ENCODE results near the gene PPP2R5C. TPM values are rescaled to one million over a fixed set of nuclear protein-coding genes. Genes with fewer than 3 reads are reported as not detected.

The PPP2R5C gene
- total RNA-seq, 4 donors from 2014 or later, result 143 to 171 (median 169) TPM

DNA sequence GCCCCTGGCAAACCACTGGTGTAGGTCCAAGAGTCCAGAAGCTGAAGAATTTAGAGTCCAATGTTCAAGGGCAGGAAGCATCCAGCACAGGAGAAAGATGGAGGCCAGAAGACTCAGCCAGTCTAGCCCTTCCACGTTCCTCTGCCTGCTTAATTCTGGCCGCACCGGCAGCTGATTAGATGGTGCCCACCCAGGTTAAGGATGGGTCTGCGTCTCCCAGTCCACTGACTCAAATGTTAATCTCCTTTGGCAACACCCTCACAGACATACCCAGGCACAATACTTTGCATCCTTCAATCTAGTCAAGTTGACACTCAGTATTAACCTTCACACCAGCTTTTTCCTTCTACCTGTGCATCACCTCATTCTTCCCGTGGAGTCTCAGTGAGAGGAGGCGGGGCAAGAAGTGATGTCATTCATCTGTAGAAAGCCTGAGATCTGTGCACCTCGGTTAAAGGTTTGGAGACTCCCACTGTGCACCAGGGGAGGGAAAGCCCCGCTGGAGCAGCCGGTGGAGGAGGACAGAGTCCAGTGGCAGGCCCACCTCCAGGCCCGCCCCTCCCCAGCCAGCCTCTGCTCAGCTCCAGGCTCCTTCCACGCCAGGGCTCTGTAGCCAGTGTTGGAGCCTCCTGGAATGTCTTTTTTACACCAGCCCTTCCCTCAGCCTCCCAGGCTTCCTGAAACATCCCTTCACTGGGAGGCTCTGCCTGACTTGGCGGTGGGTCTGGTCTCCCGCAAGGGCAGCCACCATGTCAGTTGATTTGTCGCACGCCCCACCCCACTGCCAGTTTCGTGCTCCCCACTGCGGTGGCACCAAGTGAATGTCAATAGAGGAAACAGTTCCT, 122.8 kb downstream of the PPP2R5C start:
- intact Hi-C loops (cut with DNase I; ENCODE audit: low total_unique reads), result no loop called here
- no peak for DNase-seq

DNA sequence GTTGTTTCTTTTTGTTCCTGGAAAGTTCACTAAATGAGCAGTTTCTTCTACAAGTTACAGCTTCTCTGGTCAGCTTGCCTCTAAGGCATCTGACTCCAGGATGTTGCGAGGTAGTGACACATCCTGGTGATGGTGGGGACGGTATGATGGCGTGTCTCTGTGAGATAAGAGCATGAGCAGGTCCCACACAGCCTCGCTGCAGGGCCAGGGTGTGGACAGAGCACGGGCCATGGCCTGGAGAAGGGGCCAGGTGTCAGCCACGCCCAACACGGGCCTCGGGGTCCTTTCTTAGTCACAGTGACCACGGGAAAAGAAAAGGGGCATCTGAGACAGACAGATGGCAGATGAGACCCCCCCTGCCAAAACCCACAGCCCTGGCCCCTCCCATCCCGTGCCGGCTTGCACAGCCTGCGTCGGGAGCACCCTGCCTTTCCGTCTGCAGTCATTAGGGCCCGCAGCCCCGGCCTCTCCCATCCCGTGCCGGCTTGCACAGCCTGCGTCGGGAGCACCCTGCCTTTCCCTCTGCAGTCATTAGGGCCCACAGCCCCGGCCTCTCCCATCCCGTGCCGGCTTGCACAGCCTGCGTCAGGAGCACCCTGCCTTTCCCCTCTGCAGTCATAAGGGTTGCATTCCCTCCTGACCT, 123.5 kb downstream of the PPP2R5C start:
- no peak for TF ChIP-seq POLR2A (IDR thresholded peaks at IDR 0.05)
- TF ChIP-seq, protein P1, sequence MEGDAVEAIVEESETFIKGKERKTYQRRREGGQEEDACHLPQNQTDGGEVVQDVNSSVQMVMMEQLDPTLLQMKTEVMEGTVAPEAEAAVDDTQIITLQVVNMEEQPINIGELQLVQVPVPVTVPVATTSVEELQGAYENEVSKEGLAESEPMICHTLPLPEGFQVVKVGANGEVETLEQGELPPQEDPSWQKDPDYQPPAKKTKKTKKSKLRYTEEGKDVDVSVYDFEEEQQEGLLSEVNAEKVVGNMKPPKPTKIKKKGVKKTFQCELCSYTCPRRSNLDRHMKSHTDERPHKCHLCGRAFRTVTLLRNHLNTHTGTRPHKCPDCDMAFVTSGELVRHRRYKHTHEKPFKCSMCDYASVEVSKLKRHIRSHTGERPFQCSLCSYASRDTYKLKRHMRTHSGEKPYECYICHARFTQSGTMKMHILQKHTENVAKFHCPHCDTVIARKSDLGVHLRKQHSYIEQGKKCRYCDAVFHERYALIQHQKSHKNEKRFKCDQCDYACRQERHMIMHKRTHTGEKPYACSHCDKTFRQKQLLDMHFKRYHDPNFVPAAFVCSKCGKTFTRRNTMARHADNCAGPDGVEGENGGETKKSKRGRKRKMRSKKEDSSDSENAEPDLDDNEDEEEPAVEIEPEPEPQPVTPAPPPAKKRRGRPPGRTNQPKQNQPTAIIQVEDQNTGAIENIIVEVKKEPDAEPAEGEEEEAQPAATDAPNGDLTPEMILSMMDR (IDR thresholded peaks at IDR 0.05), result no peak
- Histone ChIP-seq H3K27ac (no peak overlapping the region), H3K27me3 (no peaks in the 10 kb centered on the region), H3K4me3 (no peak overlapping the region), H3K4me1 (no peaks in the 10 kb centered on the region), H3K9me3 (no peaks in the 10 kb centered on the region), H3K36me3 (no peaks in the 10 kb centered on the region)
- intact Hi-C loops (cut with DNase I; ENCODE audit: low total_unique reads), result no loop called here
- DNase-seq, result no peak

More for the DNA sequence above, 122.8 kb downstream of the PPP2R5C start:
- no peak for TF ChIP-seq POLR2A (IDR thresholded peaks at IDR 0.05)
- TF ChIP-seq, protein P1 (IDR thresholded peaks at IDR 0.05), result no peak
- Histone ChIP-seq H3K4me1 (no peaks in the 10 kb centered on the region), H3K27ac (no peak overlapping the region), H3K27me3 (no peaks in the 10 kb centered on the region), H3K36me3 (no peaks in the 10 kb centered on the region), H3K9me3 (no peaks in the 10 kb centered on the region), H3K4me3 (no peak overlapping the region)

DNA sequence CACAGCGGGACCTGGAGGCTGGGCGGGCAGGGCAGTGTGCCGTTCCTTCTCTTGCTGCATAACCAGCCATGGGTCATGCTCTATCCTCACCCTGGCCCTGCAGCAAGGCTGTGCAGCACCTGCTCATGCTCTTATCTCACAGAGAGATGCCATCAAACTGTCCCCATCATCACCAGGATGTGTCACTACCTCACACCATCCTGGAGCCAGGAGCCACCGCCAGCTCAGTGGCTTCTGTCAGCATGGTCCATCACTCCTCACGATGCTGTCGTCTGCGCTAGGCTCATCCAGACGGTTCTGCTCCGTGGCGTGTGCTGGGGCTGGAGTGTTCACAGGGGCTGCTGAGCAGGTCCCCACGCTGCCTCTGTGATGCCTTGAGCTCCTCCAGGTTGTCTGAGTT, 125.7 kb downstream of the PPP2R5C start:
- H3K4me1 ChIP-seq, result no peaks in the 10 kb centered on the region
- H3K9me3 ChIP-seq, result no peaks in the 10 kb centered on the region
- H3K27me3 ChIP-seq, result no peaks in the 10 kb centered on the region
- no peak for DNase-seq
- H3K4me3 ChIP-seq, result no peak overlapping the region
- H3K36me3 ChIP-seq, result no peaks in the 10 kb centered on the region
- no peak overlapping the region for H3K27ac ChIP-seq
- TF ChIP-seq, protein P1 (IDR thresholded peaks at IDR 0.05), result no peak
- TF ChIP-seq POLR2A (IDR thresholded peaks at IDR 0.05), result no peak
- intact Hi-C loops (cut with DNase I; ENCODE audit: low total_unique reads), result no loop called here

DNA sequence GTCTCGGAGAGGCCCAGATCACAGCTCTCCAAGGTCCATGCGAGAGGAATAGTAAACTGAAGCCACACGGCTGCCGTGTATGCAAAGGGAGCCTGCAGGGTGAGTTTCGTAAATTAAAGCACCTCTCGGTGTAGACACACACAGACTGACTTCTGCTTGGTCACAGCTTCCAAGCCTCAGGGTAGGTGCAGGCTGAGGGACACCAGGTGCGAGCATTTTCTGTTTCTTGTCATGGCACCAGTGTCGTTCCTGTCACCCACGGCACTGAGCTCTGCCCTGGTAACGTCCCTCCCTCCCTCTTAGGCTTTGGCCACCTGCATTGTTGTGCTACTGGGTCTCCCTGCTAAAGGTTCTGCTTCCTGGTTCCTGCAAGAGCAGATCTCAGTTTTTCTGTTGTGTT, 126.7 kb downstream of the PPP2R5C start:
- no peaks in the 10 kb centered on the region for H3K9me3 ChIP-seq
- intact Hi-C loops (cut with DNase I; ENCODE audit: low total_unique reads), result no loop called here
- no peak for DNase-seq
- TF ChIP-seq, protein P1 (IDR thresholded peaks at IDR 0.05), result no peak
- TF ChIP-seq POLR2A (IDR thresholded peaks at IDR 0.05), result no peak
- no peak overlapping the region for H3K27ac ChIP-seq
- no peaks in the 10 kb centered on the region for H3K27me3 ChIP-seq
- no peaks in the 10 kb centered on the region for H3K4me1 ChIP-seq
- H3K4me3 ChIP-seq, result no peak overlapping the region
- no peaks in the 10 kb centered on the region for H3K36me3 ChIP-seq

DNA sequence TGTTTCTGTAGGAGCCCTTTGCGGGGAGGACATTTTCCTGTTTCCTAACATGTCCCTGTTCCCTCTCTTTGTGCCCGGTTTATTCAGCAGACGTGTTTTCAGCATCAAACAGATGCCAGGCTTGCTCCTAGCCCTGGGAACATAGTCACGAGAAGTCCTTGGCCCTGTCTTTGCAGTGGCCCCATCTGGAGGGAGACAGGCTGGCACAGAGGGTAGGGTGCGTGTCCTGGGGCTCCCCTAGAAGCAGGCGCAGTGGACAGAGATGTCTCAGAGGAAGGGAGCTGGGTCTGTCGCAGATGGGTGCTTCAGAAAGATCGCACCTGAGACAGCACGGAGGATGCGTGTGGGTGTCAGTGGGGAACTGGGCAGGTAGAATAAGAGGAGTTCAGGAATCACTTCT, 127.9 kb downstream of the PPP2R5C start:
- Histone ChIP-seq H3K36me3 (no peaks in the 10 kb centered on the region), H3K27me3 (no peaks in the 10 kb centered on the region), H3K4me3 (no peak overlapping the region), H3K4me1 (no peaks in the 10 kb centered on the region), H3K27ac (no peak overlapping the region), H3K9me3 (no peaks in the 10 kb centered on the region)
- no peak for DNase-seq
- TF ChIP-seq POLR2A (IDR thresholded peaks at IDR 0.05), result no peak
- TF ChIP-seq, protein P1 (IDR thresholded peaks at IDR 0.05), result no peak
- intact Hi-C loops (cut with DNase I; ENCODE audit: low total_unique reads), result no loop called here

All from uterus (tissue), 4 donors.